ENCODE data around the gene FBXO2. TPM values are rescaled to one million over a fixed set of nuclear protein-coding genes. Genes with fewer than 3 reads are reported as not detected.
A peak's percentile ranks its signal among the peaks of the same experiment; 100 is the strongest.

The FBXO2 gene
- total RNA-seq, 3 donors from 2014 or later (not counting 1 experiment from before 2014, with no cell fraction given) = 5.9 to 7.9 (median 6.7) TPM

DNA sequence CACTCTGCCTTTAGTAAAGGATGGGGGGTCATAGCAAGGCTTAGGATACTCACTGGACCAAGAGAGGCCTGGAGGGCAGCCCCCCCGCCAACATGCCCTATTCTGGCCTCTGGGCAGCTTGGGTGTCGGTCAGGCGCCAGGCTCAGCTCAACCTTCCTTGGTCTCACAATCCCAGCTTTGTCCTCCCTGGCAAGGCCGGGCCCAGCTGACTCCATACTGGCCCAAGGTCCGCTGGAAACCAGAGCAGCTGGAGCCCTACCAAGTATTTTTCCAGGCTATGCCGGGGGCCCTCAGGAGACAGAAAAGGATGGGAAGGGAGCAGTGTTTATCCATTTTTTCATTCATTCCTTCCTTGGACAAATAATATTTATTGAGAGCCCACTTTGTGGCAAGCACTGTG, 6.2 kb downstream of the FBXO2 start:
- Mint-ChIP-seq H3K4me3 (no peak overlapping the region), H3K27ac (no peak overlapping the region), H3K27me3 (ENCODE audit: low read depth in 2 of 2) (no peaks in the 10 kb centered on the region), H3K9me3 (no peaks in the 10 kb centered on the region), H3K4me1 (peaks cover 9 to 33% of the 10 kb centered on the region in 2 donors), H3K36me3 (no peaks in the 10 kb centered on the region)
- Histone ChIP-seq H3K4me1 (ENCODE audit: control insufficient read depth, insufficient read depth, low read length) (peaks cover 32% of the 10 kb centered on the region), H3K36me3 (ENCODE audit: control insufficient read depth, insufficient read depth, low read length) (no peaks in the 10 kb centered on the region), H3K27me3 (ENCODE audit: control insufficient read depth, insufficient read depth, low read length) (no peaks in the 10 kb centered on the region), H3K9me3 (ENCODE audit: control insufficient read depth, insufficient read depth, low read length) (no peaks in the 10 kb centered on the region), H3K27ac (ENCODE audit: low read length) (no peak overlapping the region), H3K4me3 (ENCODE audit: low read length) (no peak overlapping the region)
- no peak for ATAC-seq
- WGBS (ENCODE audit: insufficient coverage) = 93% methylated on average over 6 of the region's 6 CpGs
- TF ChIP-seq, protein P1, sequence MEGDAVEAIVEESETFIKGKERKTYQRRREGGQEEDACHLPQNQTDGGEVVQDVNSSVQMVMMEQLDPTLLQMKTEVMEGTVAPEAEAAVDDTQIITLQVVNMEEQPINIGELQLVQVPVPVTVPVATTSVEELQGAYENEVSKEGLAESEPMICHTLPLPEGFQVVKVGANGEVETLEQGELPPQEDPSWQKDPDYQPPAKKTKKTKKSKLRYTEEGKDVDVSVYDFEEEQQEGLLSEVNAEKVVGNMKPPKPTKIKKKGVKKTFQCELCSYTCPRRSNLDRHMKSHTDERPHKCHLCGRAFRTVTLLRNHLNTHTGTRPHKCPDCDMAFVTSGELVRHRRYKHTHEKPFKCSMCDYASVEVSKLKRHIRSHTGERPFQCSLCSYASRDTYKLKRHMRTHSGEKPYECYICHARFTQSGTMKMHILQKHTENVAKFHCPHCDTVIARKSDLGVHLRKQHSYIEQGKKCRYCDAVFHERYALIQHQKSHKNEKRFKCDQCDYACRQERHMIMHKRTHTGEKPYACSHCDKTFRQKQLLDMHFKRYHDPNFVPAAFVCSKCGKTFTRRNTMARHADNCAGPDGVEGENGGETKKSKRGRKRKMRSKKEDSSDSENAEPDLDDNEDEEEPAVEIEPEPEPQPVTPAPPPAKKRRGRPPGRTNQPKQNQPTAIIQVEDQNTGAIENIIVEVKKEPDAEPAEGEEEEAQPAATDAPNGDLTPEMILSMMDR (IDR thresholded peaks at IDR 0.05) = no peak
- intact Hi-C loops (cut with micrococcal nuclease) = no loop called here
- DNase-seq = no peak

DNA sequence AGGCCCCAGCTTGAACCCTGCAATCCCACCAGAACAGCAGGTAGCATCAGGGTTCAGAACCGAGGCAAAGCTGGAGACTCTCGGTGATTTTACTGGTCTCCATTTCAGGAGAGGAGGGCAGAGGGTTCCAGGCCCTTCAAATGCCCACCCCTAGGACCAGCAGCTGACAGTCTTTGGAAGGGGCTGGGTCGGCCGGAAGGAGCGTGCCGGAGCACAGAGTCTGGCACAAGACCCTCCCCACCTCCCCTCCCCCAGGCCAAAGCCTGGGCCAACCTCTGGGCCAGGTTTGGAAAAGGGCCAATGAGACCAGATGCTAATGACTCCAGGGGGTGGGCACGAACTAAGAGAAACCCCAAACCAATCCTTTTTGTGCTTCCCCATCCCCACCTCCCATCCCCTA, 6.9 kb downstream of the FBXO2 start:
- Histone ChIP-seq H3K27ac (ENCODE audit: low read length) (no peak overlapping the region), H3K4me1 (ENCODE audit: control insufficient read depth, insufficient read depth, low read length) (peaks cover 32% of the 10 kb centered on the region), H3K27me3 (ENCODE audit: control insufficient read depth, insufficient read depth, low read length) (no peaks in the 10 kb centered on the region), H3K4me3 (ENCODE audit: low read length) (no peak overlapping the region), H3K36me3 (ENCODE audit: control insufficient read depth, insufficient read depth, low read length) (no peaks in the 10 kb centered on the region), H3K9me3 (ENCODE audit: control insufficient read depth, insufficient read depth, low read length) (no peaks in the 10 kb centered on the region)
- Mint-ChIP-seq H3K4me1 (peaks cover 9 to 33% of the 10 kb centered on the region in 2 donors), H3K36me3 (no peaks in the 10 kb centered on the region), H3K9me3 (no peaks in the 10 kb centered on the region), H3K4me3 (no peak overlapping the region), H3K27me3 (ENCODE audit: low read depth in 2 of 2) (no peaks in the 10 kb centered on the region), H3K27ac (no peak overlapping the region)
- 86% methylated on average over 7 of the region's 7 CpGs for WGBS (ENCODE audit: insufficient coverage)
- TF ChIP-seq, protein P1 (IDR thresholded peaks at IDR 0.05) = no peak
- no peak for DNase-seq
- intact Hi-C loops (cut with micrococcal nuclease) = no loop called here
- no peak for ATAC-seq

DNA sequence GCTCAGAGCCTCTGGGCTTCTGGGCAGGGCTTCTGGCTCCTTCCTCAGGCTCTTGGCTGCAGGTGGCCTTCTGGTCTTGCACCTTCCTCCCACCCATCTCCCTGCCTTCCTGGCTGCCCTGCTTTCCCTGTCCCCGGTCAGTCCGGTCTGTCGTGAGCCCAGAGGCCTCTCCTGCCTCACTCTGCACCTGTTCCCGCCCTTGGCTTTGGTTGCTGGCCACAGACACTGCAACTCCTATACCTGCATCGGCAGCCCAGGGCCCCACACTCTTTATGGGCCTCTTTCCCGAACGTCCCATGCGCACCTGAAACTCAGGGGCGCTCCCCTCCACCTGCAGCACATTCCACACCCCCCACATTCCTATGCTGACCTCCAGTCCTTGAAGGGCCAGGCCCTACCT, 7.9 kb downstream of the FBXO2 start:
- no peaks in the 10 kb centered on the region for H3K36me3 Mint-ChIP-seq
- Histone ChIP-seq H3K9me3 (ENCODE audit: control insufficient read depth, insufficient read depth, low read length) (no peaks in the 10 kb centered on the region), H3K4me3 (ENCODE audit: low read length) (no peak overlapping the region), H3K27ac (ENCODE audit: low read length) (no peak overlapping the region), H3K36me3 (ENCODE audit: control insufficient read depth, insufficient read depth, low read length) (no peaks in the 10 kb centered on the region), H3K27me3 (ENCODE audit: control insufficient read depth, insufficient read depth, low read length) (no peaks in the 10 kb centered on the region), H3K4me1 (ENCODE audit: control insufficient read depth, insufficient read depth, low read length) (peaks cover 29% of the 10 kb centered on the region)
- no peaks in the 10 kb centered on the region for H3K27me3 Mint-ChIP-seq (ENCODE audit: low read depth in 2 of 2)
- intact Hi-C loops (cut with micrococcal nuclease) = no loop called here
- 94% methylated on average over 9 of the region's 9 CpGs for WGBS (ENCODE audit: insufficient coverage)
- peak overlapping the region in 1 of 2 donors; percentile 40 for H3K27ac Mint-ChIP-seq
- DNase-seq (no peak), ATAC-seq (no peak)
- no peak overlapping the region for H3K4me3 Mint-ChIP-seq
- peaks cover 7 to 27% of the 10 kb centered on the region in 2 donors for H3K4me1 Mint-ChIP-seq
- no peaks in the 10 kb centered on the region for H3K9me3 Mint-ChIP-seq
- TF ChIP-seq, protein P1 (IDR thresholded peaks at IDR 0.05) = no peak

DNA sequence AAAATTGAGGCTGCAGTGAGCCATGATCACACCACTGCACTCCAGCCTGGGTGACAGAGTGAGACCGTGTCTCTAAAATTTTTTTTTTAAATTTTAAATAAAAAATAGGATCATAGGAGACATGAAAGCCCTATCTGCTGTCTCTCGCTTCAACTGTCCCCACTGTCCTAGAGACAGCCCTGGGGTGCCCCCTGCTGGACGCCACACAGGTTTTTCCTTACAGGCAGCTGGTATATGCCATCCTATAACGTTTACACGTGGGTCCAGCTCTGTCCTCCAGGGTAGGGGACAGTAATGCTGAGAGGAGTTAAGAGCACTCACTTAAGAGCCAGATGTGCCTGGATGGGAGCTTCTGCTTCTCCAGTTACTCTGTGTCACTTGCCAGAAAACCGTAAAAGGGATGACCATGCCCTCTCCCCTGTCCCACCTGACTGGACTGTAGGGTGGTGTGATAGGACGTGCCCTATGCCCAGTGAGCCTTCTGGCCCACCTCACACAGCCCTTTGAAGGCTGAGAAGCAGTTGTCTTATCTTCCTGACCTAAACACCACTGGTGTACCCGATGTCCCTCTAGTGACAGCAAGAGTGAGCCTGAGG, 8.5 kb downstream of the FBXO2 start:
- Histone ChIP-seq H3K36me3 (ENCODE audit: control insufficient read depth, insufficient read depth, low read length) (no peaks in the 10 kb centered on the region), H3K4me3 (ENCODE audit: low read length) (no peak overlapping the region), H3K4me1 (ENCODE audit: control insufficient read depth, insufficient read depth, low read length) (peaks cover 23% of the 10 kb centered on the region), H3K9me3 (ENCODE audit: control insufficient read depth, insufficient read depth, low read length) (no peaks in the 10 kb centered on the region), H3K27me3 (ENCODE audit: control insufficient read depth, insufficient read depth, low read length) (no peaks in the 10 kb centered on the region), H3K27ac (ENCODE audit: low read length) (no peak overlapping the region)
- Mint-ChIP-seq H3K4me3 (no peak overlapping the region), H3K27me3 (ENCODE audit: low read depth in 2 of 2) (no peaks in the 10 kb centered on the region), H3K36me3 (no peaks in the 10 kb centered on the region), H3K9me3 (no peaks in the 10 kb centered on the region), H3K27ac (peak overlapping the region in 1 of 2 donors; percentile 40), H3K4me1 (peaks cover 2 to 22% of the 10 kb centered on the region in 2 donors)
- 37% methylated on average over 7 of the region's 8 CpGs for WGBS (ENCODE audit: insufficient coverage)
- ATAC-seq (peak; percentile 26 to 55 (median 34)), DNase-seq (peak; percentile 72 to 87)
- TF ChIP-seq, protein P1 (IDR thresholded peaks at IDR 0.05) = peak; percentile 81
- intact Hi-C loops (cut with micrococcal nuclease) = no loop called here

Data from natural killer cell (primary cell).